BJ (cell line): ENCODE data around the gene ZBTB44. TPM values are rescaled to one million over a fixed set of nuclear protein-coding genes. Genes with fewer than 3 reads are reported as not detected.

ENCODE experiments used
- CTCF ChIA-PET: fragments of 350-600 bp; formaldehyde crosslinking; extraction: SDS; loops from one replicate; lab custom pipeline; 2021; ENCODE audit warnings: antibody characterized with exemption, inconsistent platforms; lab: Yijun Ruan, JAX
- POLR2A ChIA-PET: fragments of 300-600 bp; sonication (Branson Sonifier 250); formaldehyde crosslinking; extraction: SDS; loops from one replicate; lab custom pipeline; 2021; ENCODE audit warnings: antibody characterized with exemption; lab: Charles Lee
- DNase-seq: peaks from one replicate; pipeline ENCODE4 v3.0.0-alpha.2; 2011; ENCODE audit warnings: low read depth
- H3K27me3 ChIP-seq: 2 replicates; pipeline ENCODE4 v1.6.0; 2011; ENCODE audit warnings: low read length; ENCODE audit not compliant: control insufficient read depth, insufficient read depth
- H3K36me3 ChIP-seq: 2 replicates; pipeline ENCODE4 v1.5.1; 2011; ENCODE audit warnings: low read length; ENCODE audit not compliant: control insufficient read depth, insufficient read depth
- H3K4me3 ChIP-seq: 2 replicates; pipeline ENCODE4 v1.5.1; 2011; ENCODE audit warnings: low read depth, mild to moderate bottlenecking, control low read depth, low read length
- CTCF ChIP-seq: IDR thresholded peaks from 2 replicates; pipeline ENCODE4 v1.5.1; 2011; ENCODE audit warnings: low read depth, mild to moderate bottlenecking, control low read depth, inconsistent platforms, low read length, moderate library complexity; ENCODE audit not compliant: insufficient read depth
- polyA plus RNA-seq: library from polyadenylated mRNA; depleted of rRNA; stranded (reverse); fragments of >200 nt; gene quantifications from 2 replicates; pipeline ENCODE4 v1.2.3, GENCODE V29; 2011

The ZBTB44 gene
- polyA plus RNA-seq, 1 experiment = 11.5 TPM

GRCh38 chr11:130227373-130227772 is 87.3 kb downstream of the ZBTB44 start:
- TF ChIP-seq CTCF = no peak
- Histone ChIP-seq H3K36me3 (no peaks in the 10 kb centered on the region), H3K4me3 (no peak overlapping the region), H3K27me3 (no peaks in the 10 kb centered on the region)
- CTCF ChIA-PET = interaction anchor here (1.1 kb wide), 1 partner anchor 17 kb away, joined by 3 read pairs; no protein-coding TSS in a partner anchor
- POLR2A ChIA-PET = no interaction called here
- no peak for DNase-seq

- TF ChIP-seq CTCF = no peak
- ChIA-PET POLR2A (no interaction called here), CTCF (interaction anchor here (0.6 to 4.7 kb wide), 2 partner anchors 11 to 96 kb away, joined by 4 to 23 read pairs; no protein-coding TSS in a partner anchor)
- Histone ChIP-seq H3K36me3 (no peaks in the 10 kb centered on the region), H3K27me3 (no peaks in the 10 kb centered on the region), H3K4me3 (no peak overlapping the region)
- DNase-seq = no peak
Observed at GRCh38 chr11:130223291-130223971, 91.3 kb downstream of the ZBTB44 start.

GRCh38 chr11:130220311-130221035 is 94.2 kb downstream of the ZBTB44 start:
- H3K36me3 ChIP-seq = no peaks in the 10 kb centered on the region
- H3K27me3 ChIP-seq = peaks cover 21% of the 10 kb centered on the region
- ChIA-PET CTCF (interaction anchor here (1.1 kb wide), 1 partner anchor 7 kb away, joined by 4 read pairs; no protein-coding TSS in a partner anchor), POLR2A (no interaction called here)
- TF ChIP-seq CTCF = no peak
- no peak overlapping the region for H3K4me3 ChIP-seq
- DNase-seq = no peak

DNA sequence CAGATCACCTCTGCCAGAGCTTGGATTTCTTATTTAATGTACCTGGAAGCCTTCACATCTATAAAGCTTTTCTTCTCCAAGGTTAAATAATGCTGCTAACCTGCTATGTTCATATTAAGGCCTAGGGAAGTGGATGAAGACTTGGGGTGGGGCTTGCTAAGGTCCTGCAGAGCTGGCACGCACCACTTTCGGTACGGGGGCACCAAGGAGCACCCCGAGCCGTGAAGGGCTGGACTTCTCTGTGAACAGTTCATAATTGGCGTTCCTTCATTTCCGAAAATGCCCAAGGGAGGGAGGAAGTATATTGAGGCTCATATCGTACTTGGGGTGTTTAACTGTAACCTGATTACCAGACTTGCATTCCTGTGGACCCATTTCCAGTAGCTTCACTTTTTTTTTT is 95.6 kb downstream of the ZBTB44 start:
- no peak for TF ChIP-seq CTCF
- ChIA-PET POLR2A (no interaction called here), CTCF (no interaction called here)
- no peak for DNase-seq
- Histone ChIP-seq H3K27me3 (peaks cover 26% of the 10 kb centered on the region), H3K36me3 (no peaks in the 10 kb centered on the region), H3K4me3 (no peak overlapping the region)

DNA sequence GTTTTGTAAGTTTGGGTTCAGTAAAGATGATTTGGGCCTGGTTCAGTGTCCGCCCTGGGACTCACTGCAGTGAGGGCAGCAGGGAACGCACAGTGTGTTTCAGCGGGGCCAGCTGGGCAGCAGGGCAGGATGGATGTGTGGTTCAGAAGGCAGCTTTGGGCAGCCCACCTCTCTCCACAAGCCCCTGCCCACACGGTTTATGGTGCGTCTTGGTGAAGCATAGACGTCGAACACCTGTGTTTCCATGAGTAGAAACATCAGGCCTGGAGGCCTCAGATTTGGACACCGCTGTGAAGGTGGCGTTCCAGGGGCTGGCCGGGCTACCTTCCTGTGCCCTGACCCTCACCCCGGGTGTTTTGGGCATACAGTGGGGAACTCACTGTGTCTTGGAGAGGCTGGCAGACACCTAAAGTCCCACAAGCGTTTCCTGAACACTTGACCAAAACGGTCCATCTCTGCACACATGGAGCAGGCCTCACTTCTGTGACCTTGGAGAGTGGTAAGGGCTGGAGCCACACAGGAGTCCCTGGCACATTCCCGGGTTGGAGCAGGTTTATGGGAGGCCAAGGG is 96.1 kb downstream of the ZBTB44 start:
- CTCF ChIA-PET = no interaction called here
- peaks cover 26% of the 10 kb centered on the region for H3K27me3 ChIP-seq
- no peaks in the 10 kb centered on the region for H3K36me3 ChIP-seq
- TF ChIP-seq CTCF = no peak
- no peak overlapping the region for H3K4me3 ChIP-seq
- no peak for DNase-seq
- POLR2A ChIA-PET = no interaction called here
